Measurements from ENCODE around the gene ETV3.

ETV3 gene

DNA sequence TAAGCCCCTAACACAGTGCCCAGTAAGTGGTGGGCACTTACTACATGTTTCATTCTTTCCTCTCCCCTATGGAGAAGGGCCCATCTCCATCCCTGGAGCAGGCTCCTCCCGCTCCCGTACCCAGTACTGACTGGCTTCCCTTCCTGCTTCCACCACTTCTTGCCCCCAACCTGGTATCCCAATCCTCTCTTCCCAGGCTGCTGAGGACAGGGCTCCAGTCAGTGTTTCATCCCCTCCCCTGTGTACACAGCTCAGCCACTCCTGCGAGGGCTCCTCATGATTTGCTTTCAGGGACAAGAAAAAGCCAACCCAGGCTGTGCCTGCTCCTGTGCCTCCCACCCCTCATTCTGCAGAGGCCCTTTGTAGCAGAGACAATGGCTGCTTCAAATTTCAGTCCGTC, 20.8 kb upstream of the ETV3 start:
- no peak for DNase-seq

DNA sequence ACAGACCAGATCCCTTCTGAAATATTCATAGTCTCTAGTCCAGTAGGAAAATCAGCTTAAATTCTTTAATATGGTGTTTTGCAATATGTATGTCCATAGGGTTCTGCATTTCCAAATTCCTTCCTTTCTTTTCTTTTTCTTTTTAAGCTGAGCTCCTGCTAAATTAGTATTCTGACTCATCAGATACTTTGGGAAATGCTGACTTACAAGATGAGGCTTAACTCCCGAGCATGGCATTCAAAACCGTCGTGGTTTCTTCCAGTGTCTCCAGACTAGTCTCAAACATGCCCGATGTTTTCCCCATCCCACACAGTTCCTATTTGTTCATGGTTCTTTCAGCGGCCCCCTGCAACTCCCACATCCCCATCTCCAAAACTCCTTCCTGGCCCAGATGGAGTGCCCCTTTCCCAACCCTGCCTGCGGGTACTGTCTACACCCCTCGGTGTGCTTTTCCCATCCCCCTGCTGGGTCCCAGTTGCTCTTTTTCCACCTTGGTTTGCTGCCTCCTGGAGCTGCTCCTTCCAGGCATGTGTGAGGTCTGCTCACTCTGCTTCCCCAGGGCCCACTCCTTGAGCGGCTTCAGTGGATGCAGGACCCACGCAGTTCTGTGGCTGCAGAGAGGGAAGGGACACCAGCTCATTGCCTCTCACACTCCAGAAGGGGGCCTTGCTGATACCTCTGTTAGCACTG, 19.5 kb upstream of the ETV3 start:
- no peak for DNase-seq

DNA sequence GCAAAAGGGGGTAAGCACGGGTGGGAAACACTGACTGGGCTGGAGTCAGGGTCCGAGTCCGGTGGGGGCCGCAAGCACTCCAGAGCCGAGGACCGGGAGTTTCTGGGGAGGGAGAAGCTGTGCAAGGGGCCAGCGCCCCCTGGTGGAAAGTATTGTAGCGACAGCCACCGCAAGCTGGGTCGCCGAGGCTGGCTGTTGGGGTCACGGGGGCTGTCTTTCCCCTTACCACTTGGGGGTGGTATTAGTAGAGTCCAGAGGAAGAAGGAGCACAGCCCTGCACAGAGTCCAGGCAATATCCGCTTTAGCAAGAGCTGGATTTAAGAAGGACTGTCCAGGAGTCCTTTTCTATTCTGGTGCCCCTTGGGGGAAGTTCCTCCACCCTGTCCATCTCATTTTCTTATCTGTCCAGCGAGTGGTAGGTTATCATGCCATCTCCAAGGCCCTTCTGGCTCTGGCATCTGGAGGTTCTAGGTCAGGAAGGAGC, 17.9 kb upstream of the ETV3 start:
- DNase-seq: peak; percentile 92

DNA sequence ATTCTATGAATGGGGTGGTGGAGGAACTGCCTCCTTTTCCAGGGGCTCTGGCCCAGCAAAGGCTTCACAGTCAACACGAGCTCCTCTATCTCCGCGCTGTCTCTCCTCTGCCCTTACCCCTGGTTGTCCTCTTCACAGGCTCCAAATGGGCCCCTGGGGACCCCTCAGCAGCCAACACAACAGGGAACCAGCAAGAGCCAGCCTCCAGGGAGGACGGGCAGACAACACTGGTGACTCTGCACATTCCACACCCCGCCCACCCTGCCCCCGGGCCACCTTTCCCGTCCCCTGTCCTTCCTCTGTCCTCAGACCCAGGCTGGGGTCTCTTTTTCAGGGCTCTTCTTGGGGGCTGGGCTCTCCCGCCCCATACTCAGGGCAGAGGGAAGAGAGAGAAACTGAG, 17.5 kb upstream of the ETV3 start:
- no peak for DNase-seq

DNA sequence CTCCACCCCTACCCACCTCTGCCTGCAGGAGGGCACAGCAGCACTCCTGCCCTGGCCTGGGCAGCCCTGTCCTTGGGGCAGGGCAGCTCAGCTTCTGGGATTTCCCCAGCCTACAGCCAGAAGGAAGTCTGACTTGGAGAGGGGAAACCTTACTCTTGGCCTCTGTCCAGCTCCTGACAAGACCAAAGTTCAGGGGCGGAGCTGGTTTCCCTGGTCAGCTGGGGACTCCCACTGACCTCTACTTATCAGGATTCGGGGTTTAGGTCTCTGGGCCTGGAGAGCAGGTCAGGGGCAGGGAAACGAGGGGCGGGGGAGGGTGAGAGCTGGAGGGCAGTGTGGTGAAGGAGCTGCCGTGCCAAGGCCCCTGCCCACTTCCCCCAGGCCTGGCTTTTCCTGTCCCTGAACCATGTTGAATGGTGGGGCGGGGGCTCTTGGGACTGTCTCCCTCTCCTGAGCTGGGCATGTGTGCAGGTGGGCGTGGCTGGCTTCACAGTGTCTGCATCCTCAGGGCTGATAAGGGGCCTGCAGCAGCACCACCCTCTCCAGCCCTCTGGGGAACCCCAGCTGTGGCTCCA, 16.8 kb upstream of the ETV3 start:
- DNase-seq: no peak

DNA sequence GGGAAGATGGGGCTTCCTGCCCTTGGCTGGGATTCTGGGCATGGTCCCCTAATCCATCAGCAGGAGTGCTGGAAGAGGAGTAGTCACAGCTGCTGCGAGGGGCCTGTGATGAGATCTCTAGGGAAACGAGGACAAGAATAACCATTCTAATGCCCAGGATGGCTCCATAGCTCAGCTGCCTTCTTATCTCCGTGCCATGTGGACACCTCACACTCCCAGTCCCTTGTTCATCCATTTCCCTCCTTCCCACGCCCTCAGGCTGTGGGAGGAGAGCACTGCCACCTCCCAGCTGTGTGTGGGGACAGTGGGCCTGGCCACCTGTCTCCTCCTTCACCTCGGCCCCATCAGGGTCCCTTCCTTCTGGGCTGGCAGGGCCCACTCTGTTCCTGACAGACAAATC, 16.1 kb upstream of the ETV3 start:
- no peak for DNase-seq

DNA sequence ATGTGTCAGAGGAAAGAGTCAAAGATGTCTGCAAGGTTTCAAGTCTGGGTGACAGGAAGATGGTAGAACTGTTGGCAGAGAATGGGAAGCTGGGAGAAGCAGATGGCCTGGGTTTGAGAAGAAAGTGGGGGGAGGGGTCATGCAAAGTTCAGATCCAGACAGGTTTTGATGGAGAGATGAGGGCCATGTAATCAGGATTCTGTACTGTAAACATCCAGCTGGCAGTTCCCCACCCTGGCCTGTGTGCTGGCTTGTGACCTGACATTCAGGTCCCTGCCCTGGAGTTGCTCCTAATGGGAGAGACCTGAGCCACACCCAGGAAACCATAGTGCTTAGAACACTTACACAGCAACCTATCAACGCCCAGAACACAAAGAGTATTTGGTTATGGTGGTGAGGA, 15.6 kb upstream of the ETV3 start:
- no peak for DNase-seq

DNA sequence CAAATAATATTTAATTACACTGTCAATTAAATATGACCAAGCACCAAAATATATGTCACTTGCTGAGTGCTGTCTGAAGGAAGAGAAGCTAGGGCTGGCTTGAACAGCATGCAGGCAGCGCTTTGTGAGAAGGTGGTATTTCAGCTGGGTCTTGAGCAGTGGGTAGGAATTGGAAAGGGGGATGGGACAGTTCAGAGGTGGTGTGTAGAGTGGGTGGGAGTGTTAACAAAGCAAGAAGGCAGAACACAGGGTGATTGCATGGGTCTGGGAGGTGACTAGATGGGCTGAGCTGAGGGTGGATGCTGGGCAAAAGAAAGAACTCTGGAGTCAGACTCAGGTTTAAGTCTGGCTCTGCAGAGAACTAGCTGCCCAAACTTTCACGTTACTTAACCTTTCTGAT, 14.3 kb upstream of the ETV3 start:
- DNase-seq: no peak

DNA sequence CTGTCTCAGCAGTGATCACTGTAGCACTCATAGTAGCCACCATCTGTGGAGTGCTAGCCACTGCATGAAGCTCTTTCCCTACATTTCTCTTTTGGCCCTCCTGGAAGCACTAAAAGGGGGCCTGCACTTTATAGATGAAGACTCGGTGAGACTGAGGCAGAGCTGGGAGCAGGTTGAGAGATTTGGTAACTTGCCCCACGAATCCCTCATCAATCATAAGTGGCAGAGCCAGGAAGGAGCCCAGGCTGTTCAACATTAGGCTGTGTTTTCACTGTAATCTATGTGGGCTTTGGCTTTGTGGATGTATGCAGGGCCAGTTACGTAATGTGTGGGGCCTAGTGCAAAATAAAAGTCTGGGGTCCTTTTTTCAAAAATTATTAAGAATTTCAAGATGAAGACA, 13.3 kb upstream of the ETV3 start:
- DNase-seq: no peak

DNA sequence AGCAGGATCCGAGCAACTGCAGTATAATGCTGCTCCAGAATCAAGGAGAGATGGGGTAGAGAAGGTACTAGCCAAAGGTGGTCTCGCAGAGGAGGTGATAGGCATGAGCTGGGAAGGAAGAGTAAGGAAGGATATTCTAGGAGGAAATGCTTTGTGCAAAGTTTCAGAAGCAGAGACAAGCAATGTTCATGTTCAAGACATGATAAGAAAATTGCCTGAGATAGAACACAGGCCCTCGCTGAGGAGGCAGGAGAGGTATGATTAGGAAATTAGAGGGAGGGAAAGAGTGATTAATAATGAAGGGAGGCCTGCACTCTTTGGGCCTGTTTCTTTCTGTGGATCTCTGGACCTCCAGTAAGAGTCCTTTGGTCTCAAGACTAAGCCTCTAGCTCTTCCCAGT, 12.9 kb upstream of the ETV3 start:
- DNase-seq: no peak

DNA sequence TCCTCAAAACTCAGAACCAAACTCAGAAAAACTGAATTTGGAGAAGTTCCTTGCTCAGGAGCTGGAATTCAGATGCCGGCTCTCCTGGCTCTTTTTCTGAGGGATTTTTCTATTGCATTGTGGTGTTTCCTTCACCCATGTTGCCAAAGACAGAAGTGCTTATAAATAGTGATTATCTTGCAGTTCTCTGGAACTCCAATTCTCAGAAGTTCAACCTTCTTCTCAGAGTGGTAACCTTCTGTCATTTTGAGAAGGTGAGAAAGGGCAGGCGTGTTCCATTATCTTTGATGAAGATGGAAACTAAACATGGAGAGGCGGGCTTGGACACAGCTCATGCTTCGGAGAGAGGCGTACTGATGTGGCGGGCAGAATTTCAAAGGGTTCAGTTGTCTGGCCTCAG, 12.4 kb upstream of the ETV3 start:
- no peak for DNase-seq

DNA sequence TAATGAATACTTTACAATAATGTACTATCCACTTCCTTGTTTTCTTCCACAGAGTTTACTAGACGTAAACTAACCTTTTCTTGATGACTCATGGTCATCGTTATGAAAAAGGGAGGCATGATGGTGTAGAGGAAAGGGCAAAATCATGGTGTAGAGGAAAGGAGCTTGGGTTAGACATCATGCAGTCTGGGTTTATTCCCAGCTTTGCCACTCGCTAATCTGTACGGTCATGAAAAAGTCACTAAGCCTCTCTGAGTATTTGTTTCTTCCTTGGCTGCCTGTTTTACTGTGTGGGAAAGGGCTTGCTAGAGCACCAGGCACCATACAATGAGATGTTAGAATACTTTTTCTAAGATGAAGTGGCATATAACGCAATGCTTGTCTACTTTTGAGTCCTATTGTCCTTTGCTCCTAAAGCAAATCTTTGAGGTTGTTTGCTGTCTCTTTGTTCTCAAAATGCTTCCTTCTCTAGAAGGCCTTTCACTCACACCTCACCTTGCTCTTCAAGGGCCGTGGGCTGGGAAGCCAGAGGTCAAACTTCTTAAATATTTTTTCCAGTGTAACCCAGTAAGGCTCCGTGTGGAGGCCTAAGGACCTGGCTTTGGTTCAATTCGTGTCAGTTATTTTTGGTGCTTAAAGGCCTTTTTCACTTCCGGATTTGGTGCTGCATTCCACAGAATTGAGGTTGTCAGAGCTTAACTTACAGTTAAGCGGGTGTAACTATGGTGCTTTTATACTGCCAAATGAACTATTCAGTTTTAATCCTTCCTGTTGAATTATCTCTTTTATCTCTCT, 9.9 kb upstream of the ETV3 start:
- no peak for DNase-seq

DNA sequence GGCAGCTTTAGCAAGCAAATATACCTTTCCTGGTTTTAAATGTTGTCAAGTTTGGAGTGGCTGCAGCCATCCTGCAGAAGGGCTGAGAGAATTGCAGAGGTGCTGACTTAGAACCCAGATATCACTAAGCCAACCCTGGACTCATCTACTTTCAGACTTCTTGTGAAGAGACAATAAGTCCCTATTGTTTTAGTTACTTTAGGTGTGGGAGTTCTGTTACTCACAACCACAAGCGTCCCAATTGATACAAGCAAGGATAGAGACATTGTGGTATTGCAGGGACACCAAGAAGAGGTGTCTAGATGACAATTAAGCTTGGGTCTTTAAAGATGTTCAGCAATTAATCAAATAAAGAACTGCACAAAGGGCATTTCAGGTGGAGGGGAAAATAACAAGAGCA, 8.8 kb upstream of the ETV3 start:
- no peak for DNase-seq

DNA sequence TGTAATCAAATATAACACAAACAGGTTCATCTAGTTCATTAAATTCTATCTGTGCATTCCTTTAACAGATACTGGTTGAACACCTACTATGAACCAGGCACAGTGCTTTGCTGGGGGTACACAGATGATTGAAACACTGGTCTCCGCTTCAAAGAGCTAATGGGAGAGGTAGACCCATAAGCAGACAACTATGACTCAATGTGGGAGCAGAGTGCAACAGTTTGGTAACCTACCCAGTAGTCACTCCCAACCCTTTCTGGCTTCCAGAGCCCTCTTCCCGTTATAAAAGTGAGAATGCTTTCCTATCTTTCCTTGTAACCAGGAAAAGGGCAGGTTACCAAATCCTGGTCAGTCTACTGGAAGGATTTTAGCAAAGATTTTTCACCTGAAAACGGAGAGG, 8.0 kb upstream of the ETV3 start:
- DNase-seq: no peak

DNA sequence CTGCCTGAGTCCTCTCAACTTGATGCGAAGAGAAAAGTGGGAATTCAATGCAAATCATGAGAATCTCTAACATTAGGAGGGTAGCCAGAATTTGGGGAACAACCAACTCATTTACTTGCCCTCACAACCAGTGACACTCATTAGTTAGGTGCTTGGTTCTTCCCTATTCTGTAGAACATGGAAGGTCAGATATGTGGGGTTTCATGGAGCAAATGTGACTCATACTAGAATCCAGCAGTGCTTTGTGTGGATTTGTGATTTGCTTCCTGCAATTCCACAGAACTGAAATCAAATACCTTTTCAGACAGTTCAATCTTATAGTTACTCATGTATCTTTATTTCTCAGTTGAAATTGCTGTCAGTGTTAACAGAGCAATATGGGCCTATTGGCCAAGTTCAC, 6.9 kb upstream of the ETV3 start:
- no peak for DNase-seq

DNA sequence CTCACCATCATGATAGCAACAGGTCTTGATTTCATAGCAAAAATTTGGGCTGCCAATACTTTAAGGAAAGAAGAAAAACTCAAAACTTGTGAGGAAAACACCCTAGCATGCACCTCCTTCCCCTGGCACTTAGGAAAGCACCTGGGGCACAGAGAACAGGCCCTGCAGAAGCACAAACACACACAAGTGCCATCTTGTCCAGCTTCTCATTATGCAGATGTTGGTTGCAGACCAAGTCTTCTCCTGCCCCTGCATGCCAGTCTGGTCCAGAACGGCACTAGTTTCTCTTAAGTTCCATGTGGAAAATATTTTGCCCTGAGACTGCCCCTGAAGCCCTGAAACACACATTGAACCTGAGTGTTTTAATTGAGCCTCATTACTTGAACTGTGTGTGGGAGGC, 6.3 kb upstream of the ETV3 start:
- no peak for DNase-seq

DNA sequence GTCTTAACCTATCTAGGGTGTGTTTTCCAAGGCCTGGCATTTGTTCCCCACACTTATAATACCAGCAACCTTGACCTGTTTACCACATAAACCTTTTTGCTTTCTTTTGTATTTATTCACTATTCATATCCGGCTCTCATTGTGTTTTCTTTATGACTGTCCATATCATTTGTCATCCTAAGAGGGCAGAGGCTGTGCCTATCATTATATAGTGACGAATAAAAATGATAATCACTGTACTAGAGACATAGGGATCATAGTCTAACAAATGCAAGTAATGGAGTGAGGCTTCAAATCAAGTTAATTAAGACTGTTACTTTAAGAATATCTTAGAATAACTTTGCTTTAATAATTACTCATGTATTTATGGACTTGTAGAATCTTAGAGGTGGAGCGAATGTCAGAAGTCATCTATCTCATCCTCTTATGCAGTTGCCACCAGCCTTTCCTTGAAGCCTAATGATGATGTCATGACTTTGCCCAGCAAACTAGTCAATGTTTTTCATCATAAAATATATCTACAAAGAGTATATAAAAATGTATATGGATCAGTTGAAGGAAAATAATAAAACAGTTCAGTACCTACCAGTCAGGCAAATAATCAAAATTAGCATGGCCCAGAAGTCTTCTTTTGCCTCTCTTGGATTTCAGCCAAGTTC, 4.7 kb upstream of the ETV3 start:
- DNase-seq: no peak

DNA sequence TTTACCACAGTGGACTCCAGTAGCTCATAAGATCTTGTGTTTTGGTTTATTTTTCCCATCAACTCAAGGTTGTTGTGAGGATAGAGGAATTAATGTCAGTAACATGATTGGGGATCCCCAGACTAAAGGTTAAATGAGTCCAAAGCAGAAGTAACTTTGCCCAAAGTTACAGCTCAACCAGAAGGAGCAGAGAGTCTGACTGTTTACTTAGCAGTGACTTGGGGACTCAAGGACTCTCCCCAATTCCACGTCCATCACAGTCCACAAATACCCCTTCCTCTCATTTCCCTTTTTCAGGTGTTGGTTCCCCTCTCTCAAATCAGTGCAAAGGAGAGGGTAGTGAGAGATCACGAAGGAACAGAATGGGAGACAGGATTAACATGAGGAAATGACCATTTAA, 4.0 kb upstream of the ETV3 start:
- no peak for DNase-seq

DNA sequence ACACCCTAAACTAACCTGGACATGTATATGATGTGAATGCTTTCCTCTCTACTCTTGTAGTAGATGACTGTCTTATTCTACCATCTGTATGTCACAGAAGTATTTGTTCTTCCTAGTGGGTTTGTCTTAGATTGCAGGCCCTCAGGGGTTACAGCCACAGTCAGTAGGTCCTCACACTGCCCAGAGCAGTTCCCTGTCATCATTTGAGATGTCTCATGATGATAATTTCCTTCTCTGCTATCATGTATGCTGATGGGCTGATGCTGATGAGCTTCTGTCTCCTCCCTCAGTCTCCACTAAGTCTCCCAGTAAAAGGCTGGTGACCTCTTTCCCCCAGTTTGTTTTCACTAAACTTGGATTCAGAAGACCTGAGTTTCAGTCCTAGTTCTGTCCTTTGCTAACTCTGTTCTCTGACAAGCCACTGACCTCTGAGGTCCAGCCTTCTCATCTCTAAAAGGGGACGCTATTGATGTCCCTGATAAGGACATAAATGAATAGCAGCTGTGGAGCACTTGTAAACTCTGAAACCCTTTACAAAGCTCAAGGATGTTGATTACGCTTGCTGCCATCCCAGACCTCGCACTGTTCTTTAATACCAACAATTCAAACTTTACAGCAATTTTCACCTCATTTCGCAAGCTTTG, 3.1 kb upstream of the ETV3 start:
- no peak for DNase-seq

DNA sequence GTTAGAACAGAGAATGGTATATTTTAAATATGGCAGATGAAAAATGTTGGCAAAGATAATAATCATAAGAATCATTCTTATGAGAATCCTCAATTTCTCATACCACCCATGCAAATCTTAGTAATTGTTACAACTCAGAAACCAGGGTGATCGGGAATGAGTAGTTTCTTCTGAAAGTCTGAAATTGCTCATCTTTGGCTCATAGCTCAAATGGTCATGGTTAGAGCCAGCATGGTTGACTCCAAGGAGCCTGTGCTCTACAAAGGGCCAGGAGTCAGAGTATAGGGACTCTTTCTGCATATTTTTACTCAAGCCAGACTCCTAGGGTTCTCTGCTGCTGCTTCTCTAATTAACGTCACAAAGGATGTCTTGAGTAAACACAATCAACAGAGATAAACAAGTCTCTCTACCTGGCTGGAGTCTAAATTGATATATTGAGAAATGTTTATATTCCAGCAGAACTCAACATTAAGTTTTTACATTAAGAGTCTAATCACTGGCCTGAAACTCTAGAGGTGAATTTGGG, 1.9 kb upstream of the ETV3 start:
- DNase-seq: no peak

DNA sequence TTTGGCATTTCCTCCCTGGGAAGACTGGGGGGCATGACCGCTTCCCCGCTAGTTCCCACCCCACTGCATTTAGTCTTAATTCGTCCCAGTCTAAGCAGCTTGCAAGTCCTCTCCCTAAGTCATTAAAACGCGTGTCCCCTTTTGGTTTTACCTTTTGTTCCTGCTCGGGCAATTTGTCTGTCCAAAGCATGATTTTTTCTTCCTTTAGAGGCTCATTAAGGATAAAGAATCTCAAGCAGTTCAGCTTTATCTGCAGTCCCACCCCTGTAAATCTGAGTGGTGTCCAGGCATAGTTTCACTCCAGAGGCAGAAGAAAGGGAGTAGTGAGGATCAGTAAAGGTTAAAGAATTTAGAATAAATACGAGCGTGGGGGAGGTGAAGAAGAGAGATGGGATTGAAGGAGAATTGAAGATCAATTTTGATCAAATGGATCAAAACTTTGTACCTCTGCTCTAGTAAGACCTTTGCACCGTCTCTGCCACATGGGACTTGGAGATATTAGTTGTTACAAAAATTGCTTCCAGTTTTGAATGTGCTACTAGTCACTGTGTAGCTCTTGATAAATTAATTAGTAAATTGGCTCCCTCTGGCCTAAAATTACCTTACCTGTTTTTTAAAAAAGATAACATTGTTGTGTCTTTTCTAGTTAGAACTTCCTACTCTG, 989 bp upstream of the ETV3 start:
- DNase-seq: no peak

DNA sequence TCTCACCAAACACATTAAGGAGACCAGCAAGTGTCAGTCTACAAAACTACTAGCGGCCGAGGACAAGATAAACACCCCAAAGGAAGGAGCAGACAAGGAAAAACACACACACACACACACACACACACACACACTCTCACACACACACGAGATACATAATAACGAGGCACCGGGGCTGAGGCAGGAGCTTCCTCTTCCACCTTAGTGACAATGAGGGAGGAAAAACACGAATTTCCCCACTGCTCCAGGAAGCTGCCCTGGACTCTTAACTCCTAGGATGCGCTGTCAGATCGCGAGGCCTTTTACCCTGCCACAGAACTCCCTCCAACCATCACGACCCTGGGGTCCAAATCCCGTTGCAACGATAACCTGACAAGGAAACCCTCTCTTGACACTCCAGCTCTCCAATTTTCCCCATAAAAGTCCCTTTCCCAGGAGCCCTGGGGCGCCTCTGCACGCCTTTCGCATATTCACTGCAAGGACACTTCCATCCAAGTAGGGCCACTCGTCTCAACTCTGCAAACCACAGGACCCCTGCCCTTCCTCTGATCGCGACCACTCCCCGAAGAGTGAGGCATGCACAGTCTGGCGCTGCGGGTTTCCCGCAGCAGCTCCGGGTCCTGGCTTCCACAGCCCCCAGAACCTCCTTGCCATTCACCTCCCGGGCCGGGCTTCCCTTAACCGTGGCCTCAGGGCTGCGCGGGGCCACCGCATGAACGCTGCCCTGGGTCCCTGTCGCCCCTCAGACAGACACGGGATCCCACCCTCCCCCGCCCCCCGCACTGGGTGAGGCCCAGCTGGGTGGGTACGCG, 581 bp downstream of the ETV3 start:
- no peak for DNase-seq
